GM12873 (cell line): Measurements from ENCODE around the gene LRP8.

ENCODE experiments used
- CTCF ChIP-seq: IDR thresholded peaks from 2 replicates; pipeline ENCODE4 v1.5.1; 2012; ENCODE audit warnings: low read depth, mild to moderate bottlenecking, moderate library complexity, low read length, control low read depth; ENCODE audit not compliant: insufficient read depth; ENCODE audit errors: missing control alignments

LRP8 gene

GRCh38 chr1:53285546-53285945 lies 42.3 kb downstream of the LRP8 start:
- no peak for TF ChIP-seq CTCF

DNA sequence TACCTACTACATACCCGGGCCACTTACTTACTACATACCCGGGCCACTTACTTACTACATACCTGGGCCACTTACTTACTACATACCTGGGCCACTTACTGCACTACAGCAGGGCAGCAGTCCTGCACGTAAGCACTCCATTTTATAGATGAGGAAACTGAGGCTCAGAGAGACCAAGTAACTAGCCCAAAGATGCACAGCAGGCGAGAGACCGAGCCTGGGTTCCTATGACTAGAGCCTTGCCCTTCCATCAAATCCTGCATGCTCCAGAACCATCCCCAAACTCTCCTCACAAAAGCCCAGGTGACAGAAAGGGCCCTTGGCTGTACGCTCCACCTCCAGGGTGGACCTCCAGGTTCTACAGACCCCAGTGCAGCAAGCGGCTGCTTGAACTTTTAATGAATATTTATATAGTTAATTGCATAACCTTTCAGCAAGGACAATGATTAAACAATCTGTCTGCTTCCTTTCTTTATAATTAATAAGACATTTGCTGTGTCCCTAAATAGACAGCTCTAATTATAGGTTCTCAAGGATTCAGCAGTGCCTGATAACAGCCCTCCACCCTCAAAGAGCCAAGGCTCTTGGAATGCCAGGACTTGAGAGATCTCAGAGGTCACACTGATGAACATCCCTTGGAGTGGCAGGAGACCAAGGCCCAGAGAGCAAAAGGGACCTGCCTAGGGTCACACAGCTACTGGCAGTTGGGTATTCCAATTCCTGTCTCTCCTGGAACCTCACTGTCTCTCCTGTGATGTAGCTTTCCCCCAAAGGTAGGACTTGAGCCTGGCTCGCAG lies 43.4 kb downstream of the LRP8 start:
- no peak for TF ChIP-seq CTCF

- no peak for TF ChIP-seq CTCF
Observed at GRCh38 chr1:53281133-53281532, 46.7 kb downstream of the LRP8 start.

DNA sequence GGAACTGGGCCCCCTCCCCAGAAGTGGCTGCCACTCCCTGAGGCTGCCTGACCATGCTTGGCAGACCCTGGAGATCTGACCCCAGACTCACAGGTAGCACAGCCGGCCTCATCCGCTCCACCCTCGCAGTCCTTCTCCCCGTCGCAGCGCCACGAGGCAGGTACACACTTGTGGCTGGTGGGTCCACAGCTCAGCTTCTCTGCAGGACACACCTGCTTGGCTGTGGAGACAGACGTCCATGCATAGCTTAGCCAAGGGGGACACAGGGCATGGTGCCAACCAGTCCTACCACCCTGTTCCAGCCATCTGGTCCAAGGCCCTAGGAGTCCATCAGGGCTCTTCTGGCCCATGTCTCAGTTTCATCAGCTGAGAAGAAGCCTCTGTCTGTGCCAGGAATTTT lies 47.4 kb downstream of the LRP8 start:
- no peak for TF ChIP-seq CTCF

- TF ChIP-seq CTCF, result no peak
Observed at GRCh38 chr1:53279296-53280200, 48.3 kb downstream of the LRP8 start.

GRCh38 chr1:53278298-53278725 lies 49.6 kb downstream of the LRP8 start:
- peak; percentile 82 for TF ChIP-seq CTCF

- no peak for TF ChIP-seq CTCF
Observed at GRCh38 chr1:53277326-53277725, 50.5 kb downstream of the LRP8 start.
